Endothelial cell of umbilical vein (primary cell): ENCODE data around the gene SFXN4. TPM values are rescaled to one million over a fixed set of nuclear protein-coding genes. Genes with fewer than 3 reads are reported as not detected.

ENCODE experiments used
- BruUV-seq: library from RNA; stranded (reverse); fragments of 400-500 nt; replicated peaks from 2 replicates; lab custom pipeline; 2021; lab: Mats Ljungman, UMichigan
- CTCF ChIA-PET: fragments of 300-600, 350-600 bp; sonication (Branson Sonifier 250); formaldehyde crosslinking; loops from one replicate; lab custom pipeline; 2021; ENCODE audit warnings: antibody characterized with exemption, inconsistent platforms; lab: Charles Lee
- POLR2A ChIA-PET: fragments of 300-600, 350-600 bp; sonication (Branson Sonifier 250); formaldehyde crosslinking; loops from one replicate; lab custom pipeline; 2021; ENCODE audit warnings: antibody characterized with exemption, inconsistent platforms; lab: Charles Lee
- DNase-seq: peaks from one replicate; pipeline ENCODE4 v3.0.0-alpha.2; 2011; ENCODE audit warnings: low read depth, low spot score
- FAIRE-seq: peaks from 2 replicates; lab custom pipeline; 2011; peaks lifted over from hg19 to GRCh38; lab: Jason Lieb, UNC
- H2AFZ ChIP-seq: 2 replicates; pipeline ENCODE4 v1.6.0; 2012; ENCODE audit warnings: low read depth, low read length, control low read depth, inconsistent platforms
- H3K27ac ChIP-seq: 2 replicates; pipeline ENCODE4 v1.5.1; 2011; ENCODE audit warnings: low read depth, mild to moderate bottlenecking, control low read depth, low read length, moderate library complexity; ENCODE audit not compliant: insufficient read depth
- H3K27me3 ChIP-seq, 2 experiments: 2 replicates each; pipeline versions ENCODE4 v1.6.0 to v1.6.1; 2011; ENCODE audit warnings: low read length in 2 of 2, mixed read lengths in 1 of 2; ENCODE audit not compliant: control insufficient read depth in 2 of 2, insufficient read depth in 2 of 2
- H3K36me3 ChIP-seq, 2 experiments: 2 replicates in 1 of 2; 3 replicates in 1 of 2; pipeline ENCODE4 v1.5.1; 2011; ENCODE audit warnings: low read length in 2 of 2, mild to moderate bottlenecking in 1 of 2, moderate library complexity in 1 of 2; ENCODE audit not compliant: control insufficient read depth in 2 of 2, insufficient read depth in 2 of 2; ENCODE audit errors: extremely low read depth in 1 of 2
- H3K4me1 ChIP-seq: 3 replicates; pipeline ENCODE4 v1.5.1; 2011; ENCODE audit warnings: mild to moderate bottlenecking, low read length; ENCODE audit not compliant: control insufficient read depth, insufficient read depth; ENCODE audit errors: extremely low read depth
- H3K4me2 ChIP-seq: 2 replicates; pipeline ENCODE4 v1.6.1; 2011; ENCODE audit warnings: low read length, control low read depth, mixed read lengths; ENCODE audit not compliant: insufficient read depth
- H3K4me3 ChIP-seq, 3 experiments: fragments of 200-600 bp in 1 of 3; sonication (generic), shearing (Covaris generic) in 1 of 3; replicated peaks in 1 of 3; 2 replicates each; pipeline ENCODE4 v1.5.1; 2011 to 2016; ENCODE audit warnings: control low read depth in 3 of 3, low read length in 3 of 3, mild to moderate bottlenecking in 2 of 3, inconsistent platforms in 1 of 3, low read depth in 1 of 3, moderate library complexity in 1 of 3; ENCODE audit not compliant: insufficient read depth in 1 of 3
- H3K79me2 ChIP-seq: 2 replicates; pipeline ENCODE4 v1.6.0; 2012; ENCODE audit warnings: low read length, inconsistent platforms; ENCODE audit not compliant: control insufficient read depth, insufficient read depth
- H3K9ac ChIP-seq: replicated peaks from 2 replicates; pipeline ENCODE3; 2011; ENCODE audit warnings: low read length, control low read depth; ENCODE audit not compliant: insufficient read depth; ENCODE audit errors: extremely low read depth
- H3K9me1 ChIP-seq: replicated peaks from 3 replicates; pipeline ENCODE4 v1.6.0; 2011; ENCODE audit warnings: mild to moderate bottlenecking, low read length; ENCODE audit not compliant: control insufficient read depth, insufficient read depth; ENCODE audit errors: extremely low read depth
- H3K9me3 ChIP-seq: replicated peaks from 2 replicates; pipeline ENCODE4 v1.5.1; 2012; ENCODE audit warnings: low read length, inconsistent platforms; ENCODE audit not compliant: control insufficient read depth, insufficient read depth
- H4K20me1 ChIP-seq: replicated peaks from 2 replicates; pipeline ENCODE3; 2011; ENCODE audit warnings: mild to moderate bottlenecking, low read length; ENCODE audit not compliant: control insufficient read depth, insufficient read depth; ENCODE audit errors: extremely low read depth
- EZH2 ChIP-seq: IDR thresholded peaks from 2 replicates; pipeline ENCODE4 v1.6.1; 2012; ENCODE audit warnings: borderline replicate concordance, low read depth, mild to moderate bottlenecking, moderate library complexity, low read length, inconsistent platforms; ENCODE audit not compliant: severe bottlenecking
- FOS ChIP-seq: IDR thresholded peaks from 2 replicates; pipeline ENCODE4 v1.6.1; 2011; ENCODE audit warnings: mild to moderate bottlenecking, low read length, moderate library complexity, borderline replicate concordance; ENCODE audit not compliant: insufficient read depth
- GATA2 ChIP-seq: IDR thresholded peaks from 2 replicates; pipeline ENCODE4 v1.7.0; 2011; ENCODE audit warnings: low read depth, mild to moderate bottlenecking, moderate library complexity, mixed read lengths, low read length; ENCODE audit not compliant: insufficient read length, insufficient read depth
- JUN ChIP-seq: IDR thresholded peaks from 2 replicates; pipeline ENCODE4 v1.6.1; 2011; ENCODE audit warnings: borderline replicate concordance, low read depth; ENCODE audit not compliant: insufficient read length, insufficient read depth
- MYC ChIP-seq: IDR thresholded peaks from one replicate; pipeline ENCODE4 v1.6.1; 2011; ENCODE audit warnings: mild to moderate bottlenecking, low read depth, low read length
- POLR2A ChIP-seq: IDR thresholded peaks from 2 replicates; pipeline ENCODE4 v1.6.1; 2012; ENCODE audit warnings: low read depth, mild to moderate bottlenecking, control low read depth, low read length
- POLR2AphosphoS5 ChIP-seq: IDR thresholded peaks from 2 replicates; pipeline ENCODE4 v1.6.1; 2012; ENCODE audit warnings: low read depth, mild to moderate bottlenecking, control low read depth, low read length, moderate library complexity; ENCODE audit not compliant: insufficient read depth
- dilution Hi-C: fragments of 300-500 bp; cut with MboI; formaldehyde crosslinking; loops from one replicate; pipeline ENCODE4 v1.15.0; 2019; ENCODE audit warnings: low sequenced_read_pairs; ENCODE audit not compliant: extremely low pct_ligation_motif_present
- intact Hi-C: fragments of 100-400 bp; cut with micrococcal nuclease; formaldehyde crosslinking; loops from one replicate; pipeline ENCODE4 v1.10.0; 2022
- polyA plus RNA-seq, 4 experiments: library from polyadenylated mRNA; depleted of rRNA in 3 of 4; stranded (reverse) in 3 of 4; unstranded in 1 of 4; fragments of >200 nt; gene quantifications; 2 replicates each; pipeline versions ENCODE4 v1.2.1 to v1.2.3, GENCODE V29; 2011 to 2012; ENCODE audit warnings: missing spikeins in 1 of 4
- total RNA-seq: library from RNA; stranded (reverse); gene quantifications from 2 replicates; pipeline ENCODE4 v1.2.3, GENCODE V29; 2021
- TF ChIP-seq, protein P1 (sequence below), 2 donors: IDR thresholded peaks; 1 replicate in 1 of 2; 2 replicates in 1 of 2; pipeline ENCODE4 v1.5.1; 2011; ENCODE audit warnings: low read length in 2 of 2, mild to moderate bottlenecking in 2 of 2, moderate library complexity in 2 of 2, control low read depth in 1 of 2, inconsistent platforms in 1 of 2, low read depth in 1 of 2; ENCODE audit not compliant: insufficient read depth in 1 of 2; ENCODE audit errors: extremely low read depth in 1 of 2
- TF ChIP-seq, protein P2 (sequence below): IDR thresholded peaks from 2 replicates; pipeline ENCODE4 v1.6.1; 2011; ENCODE audit not compliant: insufficient read depth, insufficient read length

The SFXN4 gene
- total and polyA plus RNA-seq, 2 donors (not counting 3 experiments of a cell fraction or from before 2014, with no cell fraction given) = 11.1 to 14.5 TPM

DNA sequence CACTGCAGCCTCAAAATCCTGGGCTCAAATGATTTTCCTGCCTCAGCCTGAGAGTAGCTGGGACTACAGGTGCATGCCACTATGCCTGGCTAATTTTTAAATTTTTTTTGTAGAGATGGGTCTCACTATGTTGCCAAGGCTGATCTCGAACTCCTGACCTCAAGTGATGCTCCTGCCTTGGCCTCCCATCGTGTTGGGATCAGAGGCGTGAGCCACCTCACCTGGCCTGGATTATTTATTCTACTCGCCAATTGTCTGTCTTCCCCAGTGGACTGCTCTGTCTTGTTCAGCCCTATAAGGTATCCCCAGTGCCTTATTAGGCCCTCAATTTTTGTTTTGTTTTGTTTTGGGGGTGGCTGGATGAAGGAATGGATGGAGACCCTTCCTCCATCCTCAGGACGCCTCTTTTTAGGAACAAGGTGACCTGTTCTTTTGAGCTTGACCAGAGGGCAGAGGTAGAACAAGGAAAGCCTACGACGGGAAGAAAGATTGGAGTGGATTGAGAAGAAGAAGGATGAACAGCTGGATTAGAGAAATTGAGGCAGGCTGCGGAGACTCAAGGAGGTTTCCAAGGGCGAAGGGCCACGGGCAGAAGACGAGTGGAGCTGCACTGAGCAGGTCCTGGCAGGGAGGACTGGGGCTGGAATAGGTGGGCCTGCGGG, 62.1 kb downstream of the SFXN4 start:
- Histone ChIP-seq H2AFZ (peak overlapping the region; percentile 86), H3K27me3 (no peaks in the 10 kb centered on the region), H3K4me3 (no peak overlapping the region), H3K4me1 (peaks cover 22% of the 10 kb centered on the region), H3K9me1 (no peaks in the 10 kb centered on the region), H3K9ac (no peak overlapping the region), H3K79me2 (peaks cover 16% of the 10 kb centered on the region), H3K9me3 (no peaks in the 10 kb centered on the region), H3K36me3 (no peaks in the 10 kb centered on the region), H4K20me1 (no peaks in the 10 kb centered on the region), H3K27ac (no peak overlapping the region), H3K4me2 (no peak overlapping the region)
- CTCF ChIA-PET = interaction anchor here (1.0 to 1.2 kb wide), 2 partner anchors 9 to 439 kb away, joined by 3 to 4 read pairs; partner anchors contain the start of gene RGS10
- BruUV-seq = no TSS peak
- POLR2A ChIA-PET = interaction anchor here (0.7 kb wide), 1 partner anchor 15 kb away, joined by 5 read pairs; no protein-coding TSS in a partner anchor
- FAIRE-seq (no peak), DNase-seq (no peak)
- intact Hi-C loops = loop anchor here (5.0 to 10.0 kb wide), 2 partner anchors 64 to 551 kb away; partner anchors contain the start of genes BAG3 and SFXN4
- no peak for TF ChIP-seq FOS
- TF ChIP-seq GATA2 = no peak
- no peak for TF ChIP-seq JUN
- no peak for TF ChIP-seq POLR2AphosphoS5
- TF ChIP-seq, protein P1, sequence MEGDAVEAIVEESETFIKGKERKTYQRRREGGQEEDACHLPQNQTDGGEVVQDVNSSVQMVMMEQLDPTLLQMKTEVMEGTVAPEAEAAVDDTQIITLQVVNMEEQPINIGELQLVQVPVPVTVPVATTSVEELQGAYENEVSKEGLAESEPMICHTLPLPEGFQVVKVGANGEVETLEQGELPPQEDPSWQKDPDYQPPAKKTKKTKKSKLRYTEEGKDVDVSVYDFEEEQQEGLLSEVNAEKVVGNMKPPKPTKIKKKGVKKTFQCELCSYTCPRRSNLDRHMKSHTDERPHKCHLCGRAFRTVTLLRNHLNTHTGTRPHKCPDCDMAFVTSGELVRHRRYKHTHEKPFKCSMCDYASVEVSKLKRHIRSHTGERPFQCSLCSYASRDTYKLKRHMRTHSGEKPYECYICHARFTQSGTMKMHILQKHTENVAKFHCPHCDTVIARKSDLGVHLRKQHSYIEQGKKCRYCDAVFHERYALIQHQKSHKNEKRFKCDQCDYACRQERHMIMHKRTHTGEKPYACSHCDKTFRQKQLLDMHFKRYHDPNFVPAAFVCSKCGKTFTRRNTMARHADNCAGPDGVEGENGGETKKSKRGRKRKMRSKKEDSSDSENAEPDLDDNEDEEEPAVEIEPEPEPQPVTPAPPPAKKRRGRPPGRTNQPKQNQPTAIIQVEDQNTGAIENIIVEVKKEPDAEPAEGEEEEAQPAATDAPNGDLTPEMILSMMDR (IDR thresholded peaks at IDR 0.05; ENCODE audit: extremely low read depth in 1 of 2, insufficient read depth in 1 of 2, low read depth in 1 of 2, low read length in 2 of 2) = no peak
- TF ChIP-seq, protein P2, sequence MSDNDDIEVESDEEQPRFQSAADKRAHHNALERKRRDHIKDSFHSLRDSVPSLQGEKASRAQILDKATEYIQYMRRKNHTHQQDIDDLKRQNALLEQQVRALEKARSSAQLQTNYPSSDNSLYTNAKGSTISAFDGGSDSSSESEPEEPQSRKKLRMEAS = no peak
- TF ChIP-seq EZH2 = no peak
- no peak for TF ChIP-seq POLR2A
- TF ChIP-seq MYC = no peak
- dilution Hi-C loops = no loop called here
